ENCODE results near the gene TFIP11.

Gene TFIP11

GRCh38 chr22:26445577-26446275 lies 66.5 kb downstream of the TFIP11 start:
- no peak for DNase-seq

DNA sequence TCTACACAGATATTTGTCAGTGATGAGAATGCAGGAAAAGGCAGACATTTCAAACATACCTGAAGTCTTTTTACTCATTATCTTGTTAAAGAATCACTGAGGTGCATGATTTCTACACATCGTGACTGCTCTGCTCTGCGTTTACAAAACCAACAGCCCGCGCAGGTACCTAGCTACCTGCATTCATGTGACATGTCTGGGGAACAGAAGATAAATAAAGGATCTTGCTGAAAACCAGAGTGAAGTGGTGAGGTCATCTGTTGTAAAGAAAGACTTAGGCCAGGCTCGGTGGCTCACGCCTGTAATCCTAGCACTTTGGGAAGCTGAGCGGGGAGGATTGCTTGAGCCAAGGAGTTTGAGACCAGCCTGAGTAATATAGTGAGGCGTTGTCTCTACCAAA lies 67.5 kb downstream of the TFIP11 start:
- DNase-seq, result no peak

GRCh38 chr22:26443901-26444690 lies 68.2 kb downstream of the TFIP11 start:
- no peak for DNase-seq

DNA sequence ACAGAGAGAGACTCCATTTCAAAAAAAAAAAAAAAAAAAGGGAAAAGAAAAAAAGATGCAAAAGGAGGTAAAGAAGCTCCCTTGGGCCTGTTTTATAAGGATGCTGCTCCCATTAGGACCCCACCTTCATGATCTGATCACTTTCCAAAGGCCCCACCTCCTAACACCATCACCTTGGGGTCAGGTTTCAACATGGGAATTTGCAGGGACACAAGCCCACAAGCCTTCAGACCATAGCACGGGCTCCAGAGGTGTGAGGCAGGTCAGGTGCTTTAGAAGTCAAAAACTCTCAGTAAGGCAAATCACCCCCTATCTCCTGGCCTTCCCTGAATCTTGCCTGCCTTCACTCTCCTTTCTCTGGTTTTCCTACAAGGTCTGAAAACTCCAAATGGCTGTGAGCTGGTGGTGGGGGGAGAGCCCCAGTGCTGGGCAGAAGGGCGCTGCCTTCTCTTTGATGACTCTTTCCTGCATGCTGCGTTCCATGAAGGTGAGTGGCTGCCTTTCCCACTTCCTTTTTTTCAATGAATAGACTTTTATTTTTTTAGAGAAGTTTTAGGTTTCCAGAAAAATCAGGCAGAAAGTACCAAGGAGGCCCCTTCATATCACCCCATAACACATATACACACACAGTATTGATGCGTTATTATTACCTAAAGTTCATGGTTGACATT lies 70.1 kb downstream of the TFIP11 start:
- no peak for DNase-seq

Data from bone marrow (tissue), 2 donors.